HEK293 (cell line): ENCODE measurements around the gene REV3L.
A peak's percentile ranks its signal among the peaks of the same experiment; 100 is the strongest.

Experiments used
- CTCF ChIA-PET: fragments of 350-600 bp; formaldehyde crosslinking; extraction: SDS; loops from one replicate; lab custom pipeline; 2021; ENCODE audit warnings: antibody characterized with exemption; lab: Yijun Ruan, JAX
- POLR2A ChIA-PET: fragments of 300-600 bp; formaldehyde crosslinking; extraction: SDS; loops from one replicate; lab custom pipeline; 2020; ENCODE audit warnings: antibody characterized with exemption, inconsistent platforms; lab: Yijun Ruan, JAX
- H3K27ac ChIP-seq: fragments of 200-500 bp; sonication (Bioruptor generic); 2 replicates; pipeline ENCODE4 v1.5.1; 2014; ENCODE audit warnings: low read depth, low read length, control low read depth, inconsistent platforms; ENCODE audit errors: extremely low read depth
- H3K36me3 ChIP-seq, 2 experiments: fragments of 200-500 bp in 1 of 2; sonication (Bioruptor generic) in 1 of 2; 1 replicate in 1 of 2; 2 replicates in 1 of 2; pipeline ENCODE4 v1.5.1; 2014 to 2017; ENCODE audit warnings: inconsistent platforms in 2 of 2, low read length in 2 of 2; ENCODE audit not compliant: control insufficient read depth in 2 of 2, insufficient read depth in 1 of 2
- H3K4me1 ChIP-seq: fragments of 200-500 bp; sonication (Bioruptor generic); 2 replicates; pipeline ENCODE4 v1.5.1; 2014; ENCODE audit warnings: mild to moderate bottlenecking, low read length, inconsistent platforms; ENCODE audit not compliant: control insufficient read depth, insufficient read depth
- H3K4me3 ChIP-seq: 2 replicates; pipeline ENCODE4 v1.5.1; 2011; ENCODE audit warnings: low read depth, mild to moderate bottlenecking, control low read depth, low read length, moderate library complexity
- H3K9me3 ChIP-seq: fragments of 200-500 bp; sonication (Bioruptor generic); 2 replicates; pipeline ENCODE4 v1.5.1; 2014; ENCODE audit warnings: low read depth, low read length, inconsistent platforms; ENCODE audit not compliant: control insufficient read depth, insufficient read depth
- EGR2 ChIP-seq: fragments of 450-650 bp; formaldehyde crosslinking; IDR thresholded peaks from 2 replicates; pipeline ENCODE4 v1.5.1; 2016; ENCODE audit warnings: low read depth, missing biosample characterization, missing genetic modification characterization
- GLI2 ChIP-seq: fragments of 450-650 bp; formaldehyde crosslinking; IDR thresholded peaks from 2 replicates; pipeline ENCODE4; 2017; ENCODE audit warnings: missing biosample characterization, missing genetic modification characterization, low read depth, borderline replicate concordance
- GLI4 ChIP-seq: fragments of 450-650 bp; formaldehyde crosslinking; IDR thresholded peaks from 2 replicates; pipeline ENCODE4 v1.5.1; 2016; ENCODE audit warnings: missing biosample characterization, missing genetic modification characterization
- KLF16 ChIP-seq: fragments of 450-650 bp; formaldehyde crosslinking; IDR thresholded peaks from 2 replicates; pipeline ENCODE4 v1.5.1; 2017; ENCODE audit warnings: missing biosample characterization, missing genetic modification characterization
- MEIS1 ChIP-seq: sonication (generic); formaldehyde crosslinking; IDR thresholded peaks from 2 replicates; pipeline ENCODE4 v1.8.1; 2022; ENCODE audit warnings: missing genetic modification reagents, mild to moderate bottlenecking, borderline replicate concordance
- TRIM28 ChIP-seq: IDR thresholded peaks from 2 replicates; pipeline ENCODE4 v1.6.1; 2011; ENCODE audit warnings: low read length, control low read depth, borderline replicate concordance
- ZBTB21 ChIP-seq: fragments of 450-650 bp; formaldehyde crosslinking; IDR thresholded peaks from 2 replicates; pipeline ENCODE4 v1.5.1; 2017; ENCODE audit warnings: missing biosample characterization, missing genetic modification characterization
- ZIC2 ChIP-seq: fragments of 450-650 bp; formaldehyde crosslinking; IDR thresholded peaks from 2 replicates; pipeline ENCODE4 v1.5.1; 2016; ENCODE audit warnings: missing biosample characterization, missing genetic modification characterization
- ZNF133 ChIP-seq: fragments of 450-650 bp; formaldehyde crosslinking; IDR thresholded peaks from 2 replicates; pipeline ENCODE4 v1.5.1; 2016; ENCODE audit warnings: missing biosample characterization, missing genetic modification characterization
- ZNF214 ChIP-seq: fragments of 450-650 bp; formaldehyde crosslinking; IDR thresholded peaks from 2 replicates; pipeline ENCODE4 v1.5.1; 2017; ENCODE audit warnings: missing biosample characterization, mild to moderate bottlenecking, missing genetic modification characterization, borderline replicate concordance
- ZNF221 ChIP-seq: fragments of 450-650 bp; formaldehyde crosslinking; IDR thresholded peaks from 2 replicates; pipeline ENCODE4 v1.5.1; 2017; ENCODE audit warnings: missing biosample characterization, missing genetic modification characterization, borderline replicate concordance
- ZNF223 ChIP-seq: fragments of 450-650 bp; formaldehyde crosslinking; IDR thresholded peaks from 2 replicates; pipeline ENCODE4 v1.5.1; 2016; ENCODE audit warnings: missing biosample characterization, missing genetic modification characterization
- ZNF366 ChIP-seq: fragments of 450-650 bp; formaldehyde crosslinking; conservative IDR thresholded peaks from 2 replicates; pipeline ENCODE4 v1.5.1; 2016; ENCODE audit warnings: missing biosample characterization, missing genetic modification characterization
- ZNF416 ChIP-seq: fragments of 450-650 bp; formaldehyde crosslinking; IDR thresholded peaks from 2 replicates; pipeline ENCODE4 v1.5.1; 2016; ENCODE audit warnings: missing biosample characterization, missing genetic modification characterization
- ZNF600 ChIP-seq: fragments of 450-650 bp; formaldehyde crosslinking; IDR thresholded peaks from 2 replicates; pipeline ENCODE4 v1.5.1; 2016; ENCODE audit warnings: missing biosample characterization, missing genetic modification characterization
- ZNF610 ChIP-seq: fragments of 450-650 bp; formaldehyde crosslinking; IDR thresholded peaks from 2 replicates; pipeline ENCODE4 v1.5.1; 2016; ENCODE audit warnings: missing biosample characterization, missing genetic modification characterization, borderline replicate concordance
- ZNF623 ChIP-seq: fragments of 450-650 bp; formaldehyde crosslinking; IDR thresholded peaks from 2 replicates; pipeline ENCODE4 v1.5.1; 2016; ENCODE audit warnings: missing biosample characterization, missing genetic modification characterization
- ZNF654 ChIP-seq: fragments of 450-650 bp; formaldehyde crosslinking; IDR thresholded peaks from 2 replicates; pipeline ENCODE4 v1.5.1; 2016; ENCODE audit warnings: low read depth, missing biosample characterization, missing genetic modification characterization
- ZNF777 ChIP-seq: fragments of 450-650 bp; formaldehyde crosslinking; IDR thresholded peaks from 2 replicates; pipeline ENCODE4 v1.5.1; 2017; ENCODE audit warnings: missing biosample characterization, missing genetic modification characterization, borderline replicate concordance
- ZNF785 ChIP-seq: fragments of 450-650 bp; formaldehyde crosslinking; IDR thresholded peaks from 2 replicates; pipeline ENCODE4 v1.5.1; 2016; ENCODE audit warnings: missing biosample characterization, missing genetic modification characterization
- ZNF843 ChIP-seq: fragments of 450-650 bp; formaldehyde crosslinking; IDR thresholded peaks from 2 replicates; pipeline ENCODE4 v1.5.1; 2016; ENCODE audit warnings: missing biosample characterization, missing genetic modification characterization
- TF ChIP-seq, protein P1 (sequence below): fragments of 450-650 bp; formaldehyde crosslinking; IDR thresholded peaks from 2 replicates; pipeline ENCODE4 v1.5.1; 2016; ENCODE audit warnings: missing biosample characterization, missing genetic modification characterization
- TF ChIP-seq, protein P2 (sequence below): fragments of 450-650 bp; formaldehyde crosslinking; conservative IDR thresholded peaks from 2 replicates; pipeline ENCODE4 v1.5.1; 2016; ENCODE audit warnings: low read depth, missing biosample characterization, missing genetic modification characterization
- TF ChIP-seq, protein P3 (sequence below): fragments of 450-650 bp; formaldehyde crosslinking; IDR thresholded peaks from 2 replicates; pipeline ENCODE4 v1.5.1; 2016; ENCODE audit warnings: missing biosample characterization, missing genetic modification characterization

Gene REV3L

DNA sequence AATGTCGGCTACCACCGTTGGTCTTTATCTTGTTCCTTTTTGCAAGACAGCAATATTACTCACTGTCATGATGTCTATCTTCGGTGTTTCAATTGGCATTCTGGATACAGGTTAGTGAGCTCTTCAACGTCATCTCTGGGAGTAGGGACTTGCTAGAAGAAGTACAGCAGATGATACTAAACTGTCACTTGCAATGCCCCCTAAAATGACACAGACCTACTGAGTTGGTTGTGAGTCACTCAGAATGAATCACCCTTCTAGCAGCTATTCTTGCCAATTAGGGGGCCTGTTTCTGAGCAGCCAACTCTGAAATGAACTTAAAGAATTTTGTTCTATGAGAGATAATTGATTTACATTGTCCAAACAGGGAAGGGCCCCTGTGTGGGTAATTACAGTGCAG, 219.2 kb downstream of the REV3L start (continued):
- TF ChIP-seq ZNF785 (tag by site-specific recombination), result no peak
- 0 out of 2 replicates have a peak, but pooled peaks have one; percentile 22 for TF ChIP-seq ZNF366 (tag by site-specific recombination)
- TF ChIP-seq, protein P1, sequence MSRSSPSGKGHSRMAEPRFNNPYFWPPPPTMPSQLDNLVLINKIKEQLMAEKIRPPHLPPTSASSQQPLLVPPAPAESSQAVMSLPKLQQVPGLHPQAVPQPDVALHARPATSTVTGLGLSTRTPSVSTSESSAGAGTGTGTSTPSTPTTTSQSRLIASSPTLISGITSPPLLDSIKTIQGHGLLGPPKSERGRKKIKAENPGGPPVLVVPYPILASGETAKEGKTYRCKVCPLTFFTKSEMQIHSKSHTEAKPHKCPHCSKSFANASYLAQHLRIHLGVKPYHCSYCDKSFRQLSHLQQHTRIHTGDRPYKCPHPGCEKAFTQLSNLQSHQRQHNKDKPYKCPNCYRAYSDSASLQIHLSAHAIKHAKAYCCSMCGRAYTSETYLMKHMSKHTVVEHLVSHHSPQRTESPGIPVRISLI (tag by site-specific recombination), result no peak
- TF ChIP-seq KLF16, result no peak
- no peak for TF ChIP-seq TRIM28

DNA sequence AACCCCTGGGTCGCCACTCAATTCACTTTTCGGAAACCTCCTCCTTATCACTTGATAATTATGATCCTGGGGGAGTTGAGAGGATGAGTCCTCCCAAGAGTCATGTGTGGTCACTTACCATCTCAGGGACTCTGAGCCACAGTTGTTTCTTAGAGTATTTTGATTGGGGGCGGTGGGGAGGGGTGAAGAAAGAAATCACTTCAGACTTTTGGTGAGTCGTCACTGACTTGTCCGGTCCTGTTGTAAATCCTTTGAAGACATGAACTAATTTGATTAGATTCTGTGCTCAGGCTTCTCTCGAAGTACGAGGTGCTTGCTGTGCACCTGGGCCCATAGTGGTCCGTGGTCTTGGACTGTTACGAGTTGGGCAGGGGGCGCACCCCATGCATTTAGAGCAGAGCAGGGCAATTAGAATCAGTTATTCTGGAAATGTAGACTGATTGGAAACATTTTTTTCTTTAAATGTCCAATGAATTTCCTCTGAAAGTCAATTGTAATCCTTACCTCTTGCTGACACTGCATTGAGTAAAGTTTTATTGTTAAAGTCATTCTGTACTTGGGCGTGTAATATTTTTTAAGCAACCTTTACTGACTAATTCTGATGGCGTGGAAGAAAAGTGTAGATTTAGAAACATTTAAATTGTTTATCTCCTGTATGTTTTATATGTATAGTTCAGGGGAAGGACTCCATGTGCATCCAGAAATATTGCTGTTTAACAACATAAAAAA, 222.3 kb downstream of the REV3L start:
- POLR2A ChIA-PET, result no interaction called here
- Histone ChIP-seq H3K36me3 (peaks cover 5 to 27% of the 10 kb centered on the region in 2 experiments; a peak in 2 of 3 replicates), H3K4me1 (no peaks in the 10 kb centered on the region), H3K27ac (no peak overlapping the region), H3K4me3 (no peak overlapping the region), H3K9me3 (no peaks in the 10 kb centered on the region)
- TF ChIP-seq, protein P2, sequence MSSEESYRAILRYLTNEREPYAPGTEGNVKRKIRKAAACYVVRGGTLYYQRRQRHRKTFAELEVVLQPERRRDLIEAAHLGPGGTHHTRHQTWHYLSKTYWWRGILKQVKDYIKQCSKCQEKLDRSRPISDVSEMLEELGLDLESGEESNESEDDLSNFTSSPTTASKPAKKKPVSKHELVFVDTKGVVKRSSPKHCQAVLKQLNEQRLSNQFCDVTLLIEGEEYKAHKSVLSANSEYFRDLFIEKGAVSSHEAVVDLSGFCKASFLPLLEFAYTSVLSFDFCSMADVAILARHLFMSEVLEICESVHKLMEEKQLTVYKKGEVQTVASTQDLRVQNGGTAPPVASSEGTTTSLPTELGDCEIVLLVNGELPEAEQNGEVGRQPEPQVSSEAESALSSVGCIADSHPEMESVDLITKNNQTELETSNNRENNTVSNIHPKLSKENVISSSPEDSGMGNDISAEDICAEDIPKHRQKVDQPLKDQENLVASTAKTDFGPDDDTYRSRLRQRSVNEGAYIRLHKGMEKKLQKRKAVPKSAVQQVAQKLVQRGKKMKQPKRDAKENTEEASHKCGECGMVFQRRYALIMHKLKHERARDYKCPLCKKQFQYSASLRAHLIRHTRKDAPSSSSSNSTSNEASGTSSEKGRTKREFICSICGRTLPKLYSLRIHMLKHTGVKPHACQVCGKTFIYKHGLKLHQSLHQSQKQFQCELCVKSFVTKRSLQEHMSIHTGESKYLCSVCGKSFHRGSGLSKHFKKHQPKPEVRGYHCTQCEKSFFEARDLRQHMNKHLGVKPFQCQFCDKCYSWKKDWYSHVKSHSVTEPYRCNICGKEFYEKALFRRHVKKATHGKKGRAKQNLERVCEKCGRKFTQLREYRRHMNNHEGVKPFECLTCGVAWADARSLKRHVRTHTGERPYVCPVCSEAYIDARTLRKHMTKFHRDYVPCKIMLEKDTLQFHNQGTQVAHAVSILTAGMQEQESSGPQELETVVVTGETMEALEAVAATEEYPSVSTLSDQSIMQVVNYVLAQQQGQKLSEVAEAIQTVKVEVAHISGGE (tag by site-specific recombination), result no peak
- TF ChIP-seq ZNF223 (tag by site-specific recombination) (no peak), ZNF623 (no peak), ZNF133 (tag by site-specific recombination) (no peak), ZNF843 (tag by site-specific recombination) (no peak), MEIS1 (CRISPR knock-in tag) (no peak), GLI4 (no peak)
- CTCF ChIA-PET, result interaction anchor here (2.7 kb wide), 1 partner anchor 217 kb away, joined by 26 read pairs; no protein-coding TSS in a partner anchor

DNA sequence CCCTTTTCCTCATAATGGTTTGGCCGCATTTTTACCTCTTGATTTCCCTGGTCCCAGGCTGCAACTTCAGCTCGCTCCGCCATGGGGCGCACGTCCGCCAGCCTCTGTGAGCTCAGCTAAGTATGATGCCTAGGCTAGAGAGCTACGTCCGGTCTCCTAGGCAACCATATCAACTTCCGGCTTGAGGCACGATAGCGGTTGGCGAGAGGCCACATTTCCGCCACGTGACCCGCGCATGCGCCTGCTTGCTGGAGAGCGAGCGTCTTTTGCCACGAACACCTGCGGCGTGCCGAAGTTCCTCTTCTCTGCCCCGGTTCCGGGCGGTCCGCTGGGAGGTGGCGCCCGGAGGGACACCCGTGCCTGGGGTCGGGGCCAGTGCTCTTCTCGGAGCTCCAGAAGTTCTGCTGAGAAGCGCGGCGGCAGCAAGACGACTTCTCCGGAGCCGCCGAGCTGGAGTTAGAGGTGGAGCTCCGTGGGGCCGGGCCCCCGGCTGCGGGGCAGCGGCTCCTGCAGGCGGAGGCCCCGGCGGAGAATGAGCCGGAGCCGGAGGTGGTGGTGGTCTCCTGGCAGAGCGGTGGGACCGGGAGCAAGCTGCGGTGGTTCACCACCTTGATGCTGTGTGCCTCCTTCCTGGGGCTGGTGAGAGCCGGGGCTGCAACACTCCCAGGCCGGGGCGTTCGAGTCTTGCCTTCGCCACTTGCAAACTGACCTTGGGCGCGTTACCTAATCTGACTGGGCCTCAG, 223.8 kb downstream of the REV3L start:
- ChIA-PET POLR2A (interaction anchor here (0.6 to 1.5 kb wide), 26 partner anchors 9 to 828 kb away, joined by 3 to 17 read pairs (median 4); partner anchors contain the start of genes AMD1, FAM229B, REV3L and RPF2), CTCF (interaction anchor here (0.5 to 2.7 kb wide), 61 partner anchors 9 to 1439 kb away, joined by 3 to 32 read pairs (median 4); partner anchors contain the start of gene TRAF3IP2)
- H3K4me3 ChIP-seq, result peak overlapping the region; percentile 82
- no peaks in the 10 kb centered on the region for H3K4me1 ChIP-seq
- no peaks in the 10 kb centered on the region for H3K9me3 ChIP-seq
- H3K27ac ChIP-seq, result peak overlapping the region; percentile 58
- H3K36me3 ChIP-seq, result peaks cover 5 to 17% of the 10 kb centered on the region in 2 experiments; a peak in 2 of 3 replicates
- TF ChIP-seq GLI2 (tag by site-specific recombination), result no peak
- no peak for TF ChIP-seq ZNF221
- TF ChIP-seq, protein P3, sequence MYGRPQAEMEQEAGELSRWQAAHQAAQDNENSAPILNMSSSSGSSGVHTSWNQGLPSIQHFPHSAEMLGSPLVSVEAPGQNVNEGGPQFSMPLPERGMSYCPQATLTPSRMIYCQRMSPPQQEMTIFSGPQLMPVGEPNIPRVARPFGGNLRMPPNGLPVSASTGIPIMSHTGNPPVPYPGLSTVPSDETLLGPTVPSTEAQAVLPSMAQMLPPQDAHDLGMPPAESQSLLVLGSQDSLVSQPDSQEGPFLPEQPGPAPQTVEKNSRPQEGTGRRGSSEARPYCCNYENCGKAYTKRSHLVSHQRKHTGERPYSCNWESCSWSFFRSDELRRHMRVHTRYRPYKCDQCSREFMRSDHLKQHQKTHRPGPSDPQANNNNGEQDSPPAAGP, result no peak; the same call in 1 of the 2 replicates
- no peak for TF ChIP-seq ZNF416 (tag by site-specific recombination)
- peak; percentile 51; the same call in 1 of the 2 replicates for TF ChIP-seq ZBTB21 (tag by site-specific recombination)
- TF ChIP-seq EGR2 (tag by site-specific recombination), result no peak
- no peak for TF ChIP-seq ZNF214 (tag by site-specific recombination)
- peak; percentile 74 for TF ChIP-seq ZNF654 (tag by site-specific recombination)
- no peak for TF ChIP-seq ZNF777
- peak; percentile 73; the same call in 1 of the 2 replicates for TF ChIP-seq ZIC2 (tag by site-specific recombination)
- TF ChIP-seq ZNF600 (tag by site-specific recombination), result peak; percentile 87
- 0 out of 2 replicates have a peak, but pooled peaks have one; percentile 29 for TF ChIP-seq ZNF610 (tag by site-specific recombination)
- no peak for TF ChIP-seq ZNF133 (tag by site-specific recombination)
